Measurements from ENCODE around the gene ASCC1.

Gene ASCC1

GRCh38 chr10:72215611-72216549, at the start of gene ASCC1, which contains the start of gene ANAPC16:
ASCC1 (minus strand) TSS chr10:72216276; CDS start chr10:72213298, 2,978 bp downstream.
ANAPC16 (plus strand) TSS chr10:72216012; CDS start chr10:72223915, 7,903 bp downstream.
- peak; percentile 60 to 99 (median 91) for DNase-seq

- DNase-seq = no peak
Observed at GRCh38 chr10:72265508-72265907, 49.4 kb upstream of the ASCC1 start.

GRCh38 chr10:72264536-72264935, 48.5 kb upstream of the ASCC1 start:
- no peak for DNase-seq

- no peak for DNase-seq
Observed at GRCh38 chr10:72263613-72264241, 47.7 kb upstream of the ASCC1 start.

GRCh38 chr10:72261784-72262404, 45.8 kb upstream of the ASCC1 start:
- no peak for DNase-seq

- peak in 5 of 51 donors; percentile 26 to 83 (median 55) for DNase-seq
Observed at GRCh38 chr10:72260976-72261783, 45.1 kb upstream of the ASCC1 start.

- peak; percentile 30 to 93 (median 81) for DNase-seq
Observed at GRCh38 chr10:72260239-72260975, 44.3 kb upstream of the ASCC1 start.

- DNase-seq = peak in 1 of 51 donors; percentile 63
Observed at GRCh38 chr10:72259491-72260238, 43.6 kb upstream of the ASCC1 start.

GRCh38 chr10:72258617-72259016, 42.5 kb upstream of the ASCC1 start:
- DNase-seq = no peak

- DNase-seq = peak in 5 of 51 donors; percentile 11 to 32 (median 18)
Observed at GRCh38 chr10:72257051-72257892, 41.2 kb upstream of the ASCC1 start.

GRCh38 chr10:72255977-72256729, 40.1 kb upstream of the ASCC1 start:
- DNase-seq = peak in 1 of 51 donors; percentile 40

- DNase-seq = peak; percentile 51 to 98 (median 90)
Observed at GRCh38 chr10:72254813-72255568, 38.9 kb upstream of the ASCC1 start.

GRCh38 chr10:72253578-72253977, 37.5 kb upstream of the ASCC1 start:
- DNase-seq = no peak

- no peak for DNase-seq
Observed at GRCh38 chr10:72252972-72253371, 36.9 kb upstream of the ASCC1 start.

- DNase-seq = no peak
Observed at GRCh38 chr10:72251635-72252034, 35.6 kb upstream of the ASCC1 start.

GRCh38 chr10:72250666-72251065, 34.6 kb upstream of the ASCC1 start:
- DNase-seq = no peak

Measured in hypothalamus (tissue), 51 donors.